OCI-LY3 (cell line): Measurements from ENCODE around the gene OSTM1.

Experiments
- CTCF ChIP-seq: fragments of 200-600, 300-600 bp; sonication (generic); IDR thresholded peaks from 2 replicates; pipeline ENCODE4 v1.5.1; 2014; ENCODE audit warnings: antibody characterized with exemption, low read length, low read depth
- EZH2phosphoT487 ChIP-seq: fragments of 200-600 bp; shearing (Covaris generic); IDR thresholded peaks from 2 replicates; pipeline ENCODE4 v1.6.1; 2018; ENCODE audit warnings: antibody characterized with exemption, mixed run types, low read depth

GRCh38 chr6:108105571-108105970 is 31.0 kb upstream of the OSTM1 start:
- no peak for TF ChIP-seq CTCF
- no peak for TF ChIP-seq EZH2phosphoT487
